GM21390 (cell line): ENCODE results near the gene ENTHD1.
"Not testable (repeated sequence)": the region's sequence is repeated elsewhere in the genome, so short reads cannot be mapped to it uniquely, and the experiment has no call there.

Experiments used
- ATAC-seq: cut with Tn5 transposase; IDR thresholded peaks from one replicate; pipeline ENCODE4 v1.9.1; 2021; ENCODE audit not compliant: unreplicated experiment

ENTHD1 gene

DNA sequence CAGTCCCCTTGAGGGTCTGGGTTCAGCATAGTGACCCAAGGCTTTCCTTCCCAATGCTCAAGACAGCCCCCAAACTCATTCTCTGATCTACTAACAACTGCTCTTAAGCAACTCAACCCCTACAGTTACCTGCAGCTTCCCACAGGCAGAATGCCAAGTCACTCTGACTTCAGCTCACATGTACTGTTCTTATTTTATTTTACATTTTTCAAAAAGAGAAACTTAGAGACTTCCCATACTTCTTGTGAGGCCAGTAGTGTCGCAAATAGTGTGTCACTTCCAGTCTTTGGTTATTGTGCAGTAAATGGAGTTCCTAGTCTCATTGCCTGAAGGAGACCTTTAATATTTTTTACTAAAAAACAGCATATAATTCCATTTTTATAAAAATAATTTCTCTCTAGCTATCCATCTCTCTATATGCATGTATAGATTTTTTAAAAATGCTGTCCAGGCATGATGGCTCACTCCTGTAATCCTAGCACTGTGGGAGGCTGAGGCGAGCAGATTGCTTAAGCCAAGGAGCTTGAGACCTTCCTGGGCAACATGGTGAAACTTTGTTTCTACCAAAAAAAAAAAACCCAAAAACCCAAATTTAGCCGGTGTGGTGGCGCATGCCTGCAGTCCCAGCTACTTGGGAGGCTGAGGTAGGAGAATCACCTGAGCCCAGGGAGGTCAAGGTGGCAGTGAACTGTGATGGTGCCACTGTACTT, 41.8 kb downstream of the ENTHD1 start:
- ATAC-seq = no peak

DNA sequence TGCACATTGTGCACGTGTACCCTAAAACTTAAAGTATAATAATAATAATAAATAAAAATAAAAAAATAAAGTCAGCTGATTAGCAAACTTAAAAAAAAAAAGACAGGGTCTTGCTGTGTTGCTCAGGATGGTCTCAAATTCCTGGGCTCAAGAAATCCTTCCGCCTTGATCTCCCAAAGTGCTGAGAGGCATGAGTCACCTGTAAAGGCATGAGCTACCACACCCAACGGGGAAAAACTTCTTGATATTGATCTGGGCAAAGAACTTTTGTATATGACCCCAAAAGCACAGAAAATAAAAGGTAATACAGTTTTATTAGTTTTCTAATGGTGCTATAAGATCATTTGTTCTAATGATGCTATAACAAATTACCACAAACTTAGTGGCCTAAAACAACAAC, 46.1 kb downstream of the ENTHD1 start:
- ATAC-seq = no peak

DNA sequence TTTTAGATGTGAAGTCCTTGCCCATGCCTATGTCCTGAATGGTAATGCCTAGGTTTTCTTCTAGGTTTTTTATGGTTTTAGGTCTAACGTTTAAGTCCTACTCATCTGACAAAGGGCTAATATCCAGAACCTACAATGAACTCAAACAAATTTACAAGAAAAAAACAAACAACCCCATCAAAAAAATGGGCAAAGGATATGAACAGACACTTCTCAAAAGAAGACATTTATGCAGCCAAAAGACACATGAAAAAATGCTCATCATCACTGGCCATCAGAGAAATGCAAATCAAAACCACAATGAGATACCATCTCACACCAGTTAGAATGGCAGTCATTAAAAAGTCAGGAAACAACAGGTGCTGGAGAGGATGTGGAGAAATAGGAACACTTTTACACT, 47.0 kb downstream of the ENTHD1 start:
- not testable (repeated sequence) for ATAC-seq

- no peak for ATAC-seq
Measured at GRCh38 chr22:39845529-39845928, 48.0 kb downstream of the ENTHD1 start.

- no peak for ATAC-seq
Measured at GRCh38 chr22:39839917-39840510, 53.5 kb downstream of the ENTHD1 start.

DNA sequence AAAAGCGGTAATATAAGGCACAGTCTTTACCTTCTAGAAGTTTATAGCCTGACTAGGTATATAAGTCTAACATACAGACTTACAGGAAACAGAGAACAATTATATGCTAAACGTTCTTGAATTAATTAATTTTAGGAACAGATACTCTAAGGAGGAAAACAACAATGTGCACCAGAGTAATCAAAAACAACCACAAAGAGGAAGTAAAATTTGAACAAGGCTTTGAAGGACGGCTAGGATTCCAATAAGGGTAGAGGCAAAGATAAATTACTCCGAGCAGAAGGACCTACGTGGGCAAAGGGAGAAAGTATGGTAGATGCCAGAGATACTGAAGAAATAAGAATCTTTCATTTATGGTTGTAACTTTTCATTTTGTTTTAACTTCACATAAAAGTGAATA, 54.4 kb downstream of the ENTHD1 start:
- no peak for ATAC-seq

DNA sequence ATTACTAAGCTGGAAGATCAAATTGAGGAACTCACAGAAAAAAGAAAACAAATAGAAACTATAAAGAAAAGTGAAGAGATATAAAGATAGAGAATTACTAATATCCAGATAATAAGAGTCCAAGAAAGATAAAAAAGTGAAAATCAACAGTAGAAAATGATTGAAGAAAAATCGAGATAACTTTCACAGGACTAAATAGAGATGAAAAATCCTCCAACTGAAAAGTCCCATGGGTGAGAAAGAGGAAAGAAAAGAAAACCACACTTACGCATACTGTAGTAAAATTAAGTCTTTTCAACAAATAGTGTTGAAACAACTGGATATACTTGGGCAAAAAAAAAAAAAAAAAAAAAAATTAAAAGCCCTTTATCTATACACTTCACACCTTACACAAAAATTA, 60.0 kb downstream of the ENTHD1 start:
- no peak for ATAC-seq

GRCh38 chr22:39833093-39833492, 60.5 kb downstream of the ENTHD1 start:
- no peak for ATAC-seq

DNA sequence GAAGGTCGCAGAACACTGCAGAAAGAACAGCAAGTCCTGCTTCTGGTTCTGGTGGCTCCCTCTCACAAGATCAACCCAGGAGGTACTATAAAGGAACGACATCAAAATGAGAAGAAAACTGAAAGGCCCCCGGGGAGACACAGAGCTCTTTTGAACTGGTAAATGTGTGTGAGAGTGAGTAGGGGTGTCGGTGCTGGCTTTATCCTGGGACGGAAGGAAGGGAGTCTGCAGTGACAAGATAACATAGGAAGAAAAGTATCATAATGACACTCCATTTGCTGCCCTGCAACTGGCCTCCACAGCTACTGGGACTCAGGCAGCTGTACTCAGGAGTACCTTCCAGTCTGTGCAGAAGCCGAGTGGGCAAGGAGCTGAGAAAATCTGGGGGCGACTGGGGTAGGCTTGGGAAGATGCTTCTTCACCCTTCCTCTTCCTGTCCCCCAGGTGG, 60.9 kb downstream of the ENTHD1 start:
- no peak for ATAC-seq

- ATAC-seq = peak; percentile 67
Measured at GRCh38 chr22:39825661-39826102, 67.9 kb downstream of the ENTHD1 start.

DNA sequence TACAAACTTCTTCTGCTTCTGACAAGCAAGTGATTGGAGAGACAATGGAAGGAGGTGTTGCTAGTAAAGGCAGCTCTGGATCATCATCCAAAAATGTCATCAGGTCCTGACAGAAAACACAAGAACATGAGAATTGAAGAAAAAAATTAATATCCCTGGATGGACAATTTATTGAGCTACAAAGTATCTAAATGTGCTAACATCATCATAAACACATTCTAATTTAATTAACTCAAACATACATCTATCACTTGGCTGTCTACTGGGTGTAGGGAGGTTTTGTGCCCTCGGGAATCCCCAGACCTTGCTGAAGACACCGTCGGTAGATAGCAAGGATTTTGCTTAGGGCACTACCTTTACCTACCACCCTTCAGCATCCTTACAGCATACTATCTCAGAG, 72.6 kb downstream of the ENTHD1 start:
- ATAC-seq = no peak

GRCh38 chr22:39820256-39820655, 73.3 kb downstream of the ENTHD1 start:
- ATAC-seq = no peak

DNA sequence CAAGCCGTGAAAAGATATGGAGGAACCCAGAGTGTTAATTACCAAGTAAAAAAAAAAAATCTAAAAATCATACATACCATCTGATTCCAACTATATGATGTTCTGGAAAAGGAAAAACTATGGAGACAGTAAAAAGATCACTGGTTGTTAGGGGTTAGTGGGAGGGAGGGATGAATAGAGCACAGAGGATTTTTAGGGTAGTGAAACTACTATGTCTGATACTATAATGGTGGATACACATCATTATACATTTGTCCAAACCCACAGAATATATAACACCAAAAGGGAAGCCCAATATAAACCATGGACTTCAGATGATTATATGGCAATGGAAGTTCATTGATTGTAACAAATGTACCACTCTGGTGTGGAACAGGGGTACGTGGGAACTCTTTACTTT, 74.1 kb downstream of the ENTHD1 start:
- no peak for ATAC-seq

DNA sequence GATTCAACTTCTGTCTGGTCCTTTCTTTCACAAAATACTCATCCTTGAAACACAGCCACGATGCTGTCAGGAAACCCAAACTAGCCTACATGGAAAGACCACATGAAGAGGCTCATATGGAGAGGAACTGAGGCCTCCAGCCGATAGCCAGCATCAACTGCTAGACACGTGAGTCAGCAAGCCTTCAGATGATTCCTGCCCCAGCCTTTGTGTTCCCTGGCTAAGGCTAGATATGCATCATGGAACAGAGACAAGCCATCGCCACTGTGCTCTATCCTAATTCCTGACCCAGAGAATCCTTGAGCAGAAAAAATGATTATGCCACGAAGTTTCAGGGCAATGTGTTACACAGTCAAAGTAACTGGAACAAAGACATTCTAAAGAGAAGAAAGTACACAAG, 75.5 kb downstream of the ENTHD1 start:
- ATAC-seq = no peak

DNA sequence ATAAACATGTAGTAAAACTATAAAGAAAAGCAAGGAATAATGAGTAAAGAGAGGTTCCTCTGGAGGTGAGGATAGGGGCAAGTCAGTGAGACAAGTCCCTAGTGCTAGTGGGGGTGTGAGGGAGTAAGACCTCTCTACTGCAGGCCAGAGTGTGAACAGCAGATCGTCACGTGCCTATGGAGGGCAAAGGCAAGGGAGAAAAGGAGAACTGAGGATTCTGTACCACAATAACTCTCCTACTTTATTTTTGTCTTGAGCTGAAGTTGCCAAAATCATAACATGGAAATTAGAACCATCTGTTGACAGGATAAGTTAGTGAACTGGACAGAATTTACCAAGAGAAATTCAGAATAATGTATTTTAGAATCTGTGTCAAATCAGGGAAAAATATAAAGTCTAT, 77.6 kb downstream of the ENTHD1 start:
- ATAC-seq = no peak

GRCh38 chr22:39814899-39815298, 78.7 kb downstream of the ENTHD1 start:
- no peak for ATAC-seq

DNA sequence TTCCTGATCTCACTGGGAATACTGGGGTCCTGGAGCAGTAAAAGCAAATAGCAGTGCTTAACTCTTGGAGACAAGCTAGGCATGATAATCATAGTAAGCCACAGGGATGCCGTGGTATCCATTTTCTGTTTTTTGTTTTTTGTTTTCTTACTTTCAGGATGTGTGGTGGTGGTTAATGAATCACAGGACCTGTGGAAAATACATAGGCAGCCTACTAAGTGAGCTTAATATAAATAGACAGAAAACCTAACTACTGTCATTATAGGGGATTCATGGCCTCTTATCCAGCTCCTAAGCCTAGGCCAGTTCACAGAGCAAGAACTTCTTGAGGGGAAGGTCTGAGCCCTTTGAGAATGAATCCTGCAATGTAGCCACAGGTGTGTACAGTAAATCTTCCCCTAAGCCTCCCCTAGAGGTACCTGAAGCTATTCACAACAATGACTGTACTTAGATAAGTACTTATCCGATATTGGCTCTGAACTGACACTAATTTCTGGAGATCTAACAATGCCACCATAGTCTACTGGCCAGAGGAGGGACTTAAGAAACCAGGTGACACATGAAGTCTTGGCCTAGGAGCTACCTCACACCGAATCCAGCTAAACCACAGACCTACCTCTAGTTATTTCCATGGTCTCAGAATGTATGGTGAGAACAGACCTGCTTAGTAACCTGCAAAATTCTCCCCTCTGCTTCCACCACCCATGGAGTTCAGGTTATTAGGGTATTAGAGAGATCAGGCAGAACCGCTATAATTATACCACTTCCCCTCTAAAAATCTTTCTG, 83.6 kb downstream of the ENTHD1 start:
- ATAC-seq = no peak

GRCh38 chr22:39808081-39808480, 85.5 kb downstream of the ENTHD1 start:
- ATAC-seq = no peak

DNA sequence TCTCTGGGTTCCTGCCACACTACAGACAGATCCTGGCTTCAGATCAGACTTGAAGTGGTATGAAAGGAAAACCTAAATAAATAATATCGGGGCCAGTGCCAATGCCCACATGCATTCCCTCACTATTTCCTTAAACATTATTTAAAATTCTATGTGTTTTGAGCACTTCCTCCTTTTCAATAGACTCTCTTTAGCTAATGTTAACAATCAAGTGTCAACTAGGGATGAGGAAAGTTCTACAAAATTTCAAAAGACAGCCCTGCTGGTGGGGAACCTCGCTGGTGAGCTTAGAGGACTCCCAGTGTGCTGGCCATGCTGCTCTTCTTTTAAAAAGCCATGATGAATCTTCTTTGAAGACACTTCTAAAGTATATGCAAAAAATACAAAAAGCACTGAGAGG, 87.5 kb downstream of the ENTHD1 start:
- ATAC-seq = no peak

DNA sequence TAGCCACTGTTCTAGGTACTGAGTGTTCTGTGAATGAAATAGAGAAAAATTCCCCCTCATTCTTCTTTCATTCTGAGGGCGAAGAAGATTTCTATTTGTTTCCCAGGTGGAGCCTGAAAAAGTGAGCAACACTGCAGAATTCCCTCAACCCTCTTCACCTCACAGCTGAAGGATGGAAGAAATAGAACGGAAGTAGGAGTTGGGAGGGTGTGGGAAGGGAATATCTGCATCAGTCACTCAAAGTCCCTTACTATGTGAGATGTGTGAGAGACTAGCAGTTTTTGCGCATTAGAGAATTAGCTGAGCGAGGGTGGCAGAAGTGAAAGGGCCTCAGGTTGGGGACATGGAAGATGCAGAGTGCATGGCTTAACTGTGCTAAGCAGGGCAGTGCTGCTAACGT, 88.4 kb downstream of the ENTHD1 start:
- ATAC-seq = no peak

GRCh38 chr22:39802682-39803081, 90.9 kb downstream of the ENTHD1 start:
- no peak for ATAC-seq
